Mesendoderm (in vitro differentiated cells): ENCODE results near the gene ACAP3.

Experiments
- DNase-seq: peaks from one replicate; pipeline ENCODE4 v3.0.0; 2013
- H2AK5ac ChIP-seq: 2 replicates; pipeline ENCODE4 v1.6.1; 2013; ENCODE audit warnings: low read length, inconsistent platforms
- H2BK120ac ChIP-seq: 2 replicates; pipeline ENCODE4 v1.6.1; 2013; ENCODE audit warnings: low read depth, mild to moderate bottlenecking, low read length, moderate library complexity, mixed read lengths
- H2BK15ac ChIP-seq: replicated peaks from 2 replicates; pipeline ENCODE4 v1.6.1; 2013; ENCODE audit warnings: low read depth, mild to moderate bottlenecking, moderate library complexity
- H2BK5ac ChIP-seq: 2 replicates; pipeline ENCODE4 v1.6.1; 2013; ENCODE audit warnings: low read length, inconsistent platforms
- H3K18ac ChIP-seq: 2 replicates; pipeline ENCODE4 v1.6.1; 2013; ENCODE audit warnings: mild to moderate bottlenecking, low read length, mixed read lengths
- H3K23ac ChIP-seq: one replicate; pipeline ENCODE4 v1.6.1; 2013; ENCODE audit warnings: low read length
- H3K27ac ChIP-seq: 2 replicates; pipeline ENCODE4 v1.5.1; 2013; ENCODE audit warnings: low read depth, mild to moderate bottlenecking, inconsistent platforms, low read length, moderate library complexity
- H3K27me3 ChIP-seq: 2 replicates; pipeline ENCODE4 v1.6.1; 2013; ENCODE audit warnings: low read length, control low read depth, mild to moderate bottlenecking, inconsistent platforms; ENCODE audit not compliant: insufficient read depth, poor library complexity
- H3K36me3 ChIP-seq: 2 replicates; pipeline ENCODE4 v1.6.1; 2013; ENCODE audit warnings: low read length, inconsistent platforms; ENCODE audit not compliant: control insufficient read depth, insufficient read depth
- H3K4ac ChIP-seq: one replicate; pipeline ENCODE4 v1.6.1; 2013; ENCODE audit warnings: low read depth, mild to moderate bottlenecking, low read length, moderate library complexity
- H3K4me1 ChIP-seq: 2 replicates; pipeline ENCODE4 v1.6.1; 2013; ENCODE audit warnings: low read depth, low read length, inconsistent platforms; ENCODE audit not compliant: control insufficient read depth
- H3K4me2 ChIP-seq: 2 replicates; pipeline ENCODE4 v1.6.1; 2013; ENCODE audit warnings: low read length
- H3K4me3 ChIP-seq: 2 replicates; pipeline ENCODE4 v1.5.1; 2013; ENCODE audit warnings: mild to moderate bottlenecking, low read length
- H3K56ac ChIP-seq: one replicate; pipeline ENCODE4 v1.6.1; 2013; ENCODE audit warnings: low read length
- H3K79me1 ChIP-seq: 2 replicates; pipeline ENCODE4 v1.6.1; 2013; ENCODE audit warnings: low read length, inconsistent platforms
- H3K79me2 ChIP-seq: 2 replicates; pipeline ENCODE4 v1.6.1; 2013; ENCODE audit warnings: mild to moderate bottlenecking, low read length; ENCODE audit not compliant: control insufficient read depth, insufficient read depth
- H3K9ac ChIP-seq: 2 replicates; pipeline ENCODE4 v1.6.1; 2013; ENCODE audit warnings: low read length, inconsistent platforms
- H4K5ac ChIP-seq: one replicate; pipeline ENCODE4 v1.6.1; 2013; ENCODE audit warnings: low read length
- H4K8ac ChIP-seq: one replicate; pipeline ENCODE4 v1.6.1; 2013; ENCODE audit warnings: low read depth, mild to moderate bottlenecking, control low read depth, low read length, moderate library complexity
- WGBS: extraction: QIAGEN DNeasy Blood & Tissue Kit; methylation state at CpG from one replicate; pipeline ENCODE4 v1.1.7; 2013; ENCODE audit warnings: low lambda C conversion rate, missing lambda C conversion rate; ENCODE audit not compliant: insufficient coverage; ENCODE audit errors: extremely low coverage; 5-methylcytosine and 5-hydroxymethylcytosine counted together

Gene ACAP3

DNA sequence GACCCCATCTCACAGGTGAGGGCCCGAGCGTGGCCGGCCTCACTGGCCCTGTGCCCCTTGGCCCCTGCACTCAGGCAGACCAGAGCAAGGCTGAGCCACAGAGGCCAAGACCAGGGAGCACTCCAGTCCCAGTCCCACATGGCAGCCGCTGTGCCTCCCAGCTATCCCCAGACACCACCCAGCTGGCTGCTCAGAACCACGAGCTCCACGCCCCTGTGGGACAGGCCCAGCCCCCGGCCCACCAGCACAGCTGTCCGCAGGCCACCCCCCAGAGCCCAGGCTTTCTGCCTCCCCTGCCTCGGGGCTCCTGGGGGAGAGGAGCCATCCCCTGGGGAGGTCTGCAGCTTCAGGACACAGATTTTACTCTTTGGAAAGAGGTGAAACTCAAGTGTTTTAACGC, 52.1 kb downstream of the ACAP3 start:
- Histone ChIP-seq H3K9ac (no peak overlapping the region), H3K18ac (no peak overlapping the region), H3K4me2 (no peak overlapping the region), H4K5ac (no peak overlapping the region), H3K27me3 (no peaks in the 10 kb centered on the region), H3K56ac (no peak overlapping the region), H2BK120ac (no peak overlapping the region), H3K79me2 (no peaks in the 10 kb centered on the region), H2AK5ac (no peak overlapping the region), H3K36me3 (peaks cover 13% of the 10 kb centered on the region), H3K79me1 (peaks cover 8% of the 10 kb centered on the region), H3K27ac (no peak overlapping the region), H3K4ac (no peak overlapping the region), H3K23ac (no peak overlapping the region), H2BK15ac (no peak overlapping the region), H3K4me3 (no peak overlapping the region), H2BK5ac (no peak overlapping the region), H3K4me1 (no peaks in the 10 kb centered on the region), H4K8ac (no peak overlapping the region)
- no CpG with 5 or more reads among the region's 10 CpGs for WGBS
- DNase-seq: no peak

DNA sequence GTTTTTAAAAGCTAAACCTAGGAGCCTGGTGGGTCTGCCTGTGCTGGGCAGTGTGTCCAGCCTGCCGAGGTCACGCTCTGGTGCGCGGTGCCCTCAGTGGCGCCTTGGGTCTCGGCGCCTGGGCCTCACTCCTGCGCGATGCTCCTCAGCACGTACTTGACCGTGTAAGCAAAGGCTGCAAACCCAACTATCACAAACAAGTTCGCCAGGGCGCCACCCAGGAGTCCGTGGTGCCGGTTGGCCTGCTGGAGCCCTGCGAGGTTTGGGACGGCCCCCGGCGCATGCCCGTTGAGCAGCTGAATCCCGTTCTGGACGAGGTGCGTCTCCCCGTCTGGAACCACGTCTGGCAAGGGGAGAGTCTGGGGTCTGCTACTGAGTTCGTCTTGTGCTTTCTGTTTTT, 52.7 kb downstream of the ACAP3 start:
- Histone ChIP-seq H2AK5ac (no peak overlapping the region), H3K36me3 (peaks cover 13% of the 10 kb centered on the region), H3K23ac (no peak overlapping the region), H2BK5ac (no peak overlapping the region), H3K4me2 (no peak overlapping the region), H3K4me3 (no peak overlapping the region), H3K18ac (no peak overlapping the region), H3K9ac (no peak overlapping the region), H3K27ac (no peak overlapping the region), H3K79me1 (peaks cover 8% of the 10 kb centered on the region), H3K4ac (no peak overlapping the region), H2BK120ac (no peak overlapping the region), H4K5ac (no peak overlapping the region), H3K79me2 (no peaks in the 10 kb centered on the region), H3K56ac (no peak overlapping the region), H2BK15ac (no peak overlapping the region), H3K4me1 (no peaks in the 10 kb centered on the region), H3K27me3 (no peaks in the 10 kb centered on the region), H4K8ac (no peak overlapping the region)
- DNase-seq: no peak
- WGBS: no CpG with 5 or more reads among the region's 26 CpGs

DNA sequence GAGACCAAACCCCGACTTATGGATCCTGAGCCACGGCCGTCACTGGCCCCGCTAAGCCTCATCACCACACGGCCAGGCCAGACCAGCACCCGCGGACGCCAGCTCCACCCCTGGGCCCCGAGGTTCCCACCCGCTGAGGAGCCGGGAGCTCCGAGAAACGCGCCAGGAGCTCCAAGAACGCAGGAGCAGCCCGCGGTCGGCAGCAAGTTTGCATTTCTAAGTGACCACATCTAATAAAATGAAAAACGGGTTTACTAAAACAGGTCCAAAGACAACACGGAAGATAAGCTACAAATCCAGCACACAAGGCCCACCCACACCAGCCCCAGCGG, 53.1 kb downstream of the ACAP3 start:
- no peak overlapping the region for H2BK5ac ChIP-seq
- no peak overlapping the region for H2AK5ac ChIP-seq
- H3K79me1 ChIP-seq: peaks cover 8% of the 10 kb centered on the region
- no peak overlapping the region for H4K5ac ChIP-seq
- no peaks in the 10 kb centered on the region for H3K79me2 ChIP-seq
- H4K8ac ChIP-seq: no peak overlapping the region
- no peak overlapping the region for H3K4ac ChIP-seq
- H3K36me3 ChIP-seq: peaks cover 10% of the 10 kb centered on the region
- H2BK120ac ChIP-seq: no peak overlapping the region
- H3K27ac ChIP-seq: no peak overlapping the region
- no peak overlapping the region for H2BK15ac ChIP-seq
- DNase-seq: no peak
- no peak overlapping the region for H3K56ac ChIP-seq
- no peak overlapping the region for H3K9ac ChIP-seq
- H3K18ac ChIP-seq: no peak overlapping the region
- no peak overlapping the region for H3K4me3 ChIP-seq
- H3K23ac ChIP-seq: no peak overlapping the region
- no CpG with 5 or more reads among the region's 21 CpGs for WGBS
- H3K4me1 ChIP-seq: no peaks in the 10 kb centered on the region
- H3K27me3 ChIP-seq: no peaks in the 10 kb centered on the region
- H3K4me2 ChIP-seq: no peak overlapping the region

DNA sequence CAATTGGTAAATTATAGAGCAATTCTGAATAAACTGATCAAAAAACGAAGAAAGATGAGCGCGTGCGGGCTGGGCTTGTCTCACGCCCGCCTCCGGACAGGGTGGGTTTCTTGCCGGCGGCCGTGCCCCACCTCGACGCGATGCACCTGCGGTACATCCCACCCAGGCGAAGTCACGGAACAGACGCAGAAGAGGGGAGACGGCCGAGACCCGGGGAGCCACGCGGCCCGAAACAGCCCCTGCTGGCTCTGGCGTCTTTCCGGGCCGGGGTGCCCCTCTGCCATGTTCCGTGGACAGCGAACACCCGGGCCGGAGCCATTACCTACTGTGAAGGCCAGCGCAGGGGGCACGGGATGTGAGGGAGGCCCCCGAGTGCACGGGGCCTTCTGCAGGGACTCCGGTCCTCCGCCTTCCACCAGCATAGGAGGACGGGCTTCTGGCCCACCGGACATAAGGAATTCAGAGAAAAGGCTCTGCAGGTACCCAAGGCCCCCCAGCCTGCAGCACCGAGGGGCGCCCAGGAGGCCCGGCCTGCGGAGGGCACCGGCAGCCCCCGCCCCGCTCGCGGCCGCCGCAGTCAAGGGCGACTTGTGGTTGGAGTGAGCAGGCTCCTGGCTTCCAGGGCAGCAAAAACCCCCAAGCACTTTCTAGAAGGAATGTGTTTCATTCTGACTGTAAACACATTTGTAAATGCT, 53.6 kb downstream of the ACAP3 start:
- Histone ChIP-seq H2BK5ac (no peak overlapping the region), H3K36me3 (peaks cover 9% of the 10 kb centered on the region), H3K56ac (no peak overlapping the region), H3K27ac (no peak overlapping the region), H3K4me3 (no peak overlapping the region), H3K79me1 (peaks cover 7% of the 10 kb centered on the region), H4K8ac (no peak overlapping the region), H2BK15ac (no peak overlapping the region), H4K5ac (no peak overlapping the region), H3K4me2 (no peak overlapping the region), H2AK5ac (no peak overlapping the region), H3K9ac (no peak overlapping the region), H3K18ac (no peak overlapping the region), H3K4me1 (no peaks in the 10 kb centered on the region), H3K4ac (no peak overlapping the region), H3K27me3 (no peaks in the 10 kb centered on the region), H2BK120ac (no peak overlapping the region), H3K23ac (no peak overlapping the region), H3K79me2 (no peaks in the 10 kb centered on the region)
- no peak for DNase-seq
- no CpG with 5 or more reads among the region's 50 CpGs for WGBS

- no peak overlapping the region for H3K18ac ChIP-seq
- H3K4me1 ChIP-seq: no peaks in the 10 kb centered on the region
- no peak overlapping the region for H3K56ac ChIP-seq
- H3K27me3 ChIP-seq: no peaks in the 10 kb centered on the region
- H4K5ac ChIP-seq: no peak overlapping the region
- H3K4me3 ChIP-seq: no peak overlapping the region
- H3K79me1 ChIP-seq: peaks cover 4% of the 10 kb centered on the region
- H3K23ac ChIP-seq: no peak overlapping the region
- DNase-seq: no peak
- H2BK5ac ChIP-seq: no peak overlapping the region
- H3K27ac ChIP-seq: no peak overlapping the region
- WGBS: no CpG with 5 or more reads among the region's 12 CpGs
- H3K79me2 ChIP-seq: no peaks in the 10 kb centered on the region
- no peak overlapping the region for H2BK120ac ChIP-seq
- no peak overlapping the region for H3K4ac ChIP-seq
- no peak overlapping the region for H4K8ac ChIP-seq
- H3K4me2 ChIP-seq: no peak overlapping the region
- H2AK5ac ChIP-seq: no peak overlapping the region
- no peak overlapping the region for H2BK15ac ChIP-seq
- H3K9ac ChIP-seq: no peak overlapping the region
- peaks cover 8% of the 10 kb centered on the region for H3K36me3 ChIP-seq
Measured at GRCh38 chr1:1253314-1253713, 54.4 kb downstream of the ACAP3 start.

- Histone ChIP-seq H3K79me2 (no peaks in the 10 kb centered on the region), H3K4me1 (no peaks in the 10 kb centered on the region), H3K4ac (no peak overlapping the region), H2BK120ac (no peak overlapping the region), H3K79me1 (peaks cover 1% of the 10 kb centered on the region), H4K5ac (no peak overlapping the region), H3K27me3 (no peaks in the 10 kb centered on the region), H3K4me2 (no peak overlapping the region), H4K8ac (no peak overlapping the region), H3K56ac (no peak overlapping the region), H2BK15ac (no peak overlapping the region), H2BK5ac (no peak overlapping the region), H3K23ac (no peak overlapping the region), H2AK5ac (no peak overlapping the region), H3K18ac (no peak overlapping the region), H3K9ac (no peak overlapping the region), H3K27ac (peak overlapping the region; percentile 63), H3K36me3 (peaks cover 8% of the 10 kb centered on the region), H3K4me3 (no peak overlapping the region)
- no CpG with 5 or more reads among the region's 16 CpGs for WGBS
- no peak for DNase-seq
Measured at GRCh38 chr1:1250786-1251284, 56.9 kb downstream of the ACAP3 start.
